Duodenal mucosa (tissue), 2 donors: Measurements from ENCODE around the gene HEMK1.

Experiments used
- H3K27ac ChIP-seq: one replicate; pipeline ENCODE4 v1.7.0; 2013; ENCODE audit warnings: low read depth, low read length
- H3K27me3 ChIP-seq, 2 donors: one replicate each; pipeline ENCODE4 v1.7.0; 2013; ENCODE audit warnings: low read length in 2 of 2, control low read depth in 1 of 2; ENCODE audit not compliant: insufficient read depth in 2 of 2, control insufficient read depth in 1 of 2
- H3K36me3 ChIP-seq, 2 donors: one replicate each; pipeline ENCODE4 v1.7.0; 2013; ENCODE audit warnings: low read length in 2 of 2, control low read depth in 1 of 2; ENCODE audit not compliant: insufficient read depth in 2 of 2, control insufficient read depth in 1 of 2
- H3K4me1 ChIP-seq, 2 donors: one replicate each; pipeline ENCODE4 v1.7.0; 2013; ENCODE audit warnings: low read length in 2 of 2, control low read depth in 1 of 2; ENCODE audit not compliant: insufficient read depth in 2 of 2, control insufficient read depth in 1 of 2
- H3K4me3 ChIP-seq, 2 donors: one replicate each; pipeline ENCODE4 v1.7.0; 2013; ENCODE audit warnings: low read length in 2 of 2, low read depth in 1 of 2
- H3K9ac ChIP-seq, 2 donors: one replicate each; pipeline ENCODE4 v1.7.0; 2013; ENCODE audit warnings: low read length in 2 of 2, low read depth in 1 of 2
- H3K9me3 ChIP-seq, 2 donors: one replicate each; pipeline ENCODE4 v1.7.0; 2013; ENCODE audit warnings: low read length in 2 of 2, control low read depth in 1 of 2; ENCODE audit not compliant: control insufficient read depth in 1 of 2

The HEMK1 gene

GRCh38 chr3:50573566-50574443 is 4.5 kb downstream of the HEMK1 start:
- no peaks in the 10 kb centered on the region for H3K9me3 ChIP-seq
- H3K36me3 ChIP-seq: peaks cover 3 to 25% of the 10 kb centered on the region in 2 donors
- peaks cover 21 to 26% of the 10 kb centered on the region in 2 donors for H3K4me1 ChIP-seq
- no peak overlapping the region for H3K4me3 ChIP-seq
- peak overlapping the region in 1 of 2 donors; percentile 8 for H3K9ac ChIP-seq
- H3K27ac ChIP-seq: no peak overlapping the region
- H3K27me3 ChIP-seq: no peaks in the 10 kb centered on the region

- no peak overlapping the region for H3K27ac ChIP-seq
- H3K9ac ChIP-seq: peak overlapping the region in 1 of 2 donors; percentile 8
- no peaks in the 10 kb centered on the region for H3K27me3 ChIP-seq
- peaks cover 21 to 26% of the 10 kb centered on the region in 2 donors for H3K4me1 ChIP-seq
- no peaks in the 10 kb centered on the region for H3K9me3 ChIP-seq
- H3K4me3 ChIP-seq: no peak overlapping the region
- peaks cover 3 to 27% of the 10 kb centered on the region in 2 donors for H3K36me3 ChIP-seq
Measured at GRCh38 chr3:50574444-50574831, 5.1 kb downstream of the HEMK1 start.

DNA sequence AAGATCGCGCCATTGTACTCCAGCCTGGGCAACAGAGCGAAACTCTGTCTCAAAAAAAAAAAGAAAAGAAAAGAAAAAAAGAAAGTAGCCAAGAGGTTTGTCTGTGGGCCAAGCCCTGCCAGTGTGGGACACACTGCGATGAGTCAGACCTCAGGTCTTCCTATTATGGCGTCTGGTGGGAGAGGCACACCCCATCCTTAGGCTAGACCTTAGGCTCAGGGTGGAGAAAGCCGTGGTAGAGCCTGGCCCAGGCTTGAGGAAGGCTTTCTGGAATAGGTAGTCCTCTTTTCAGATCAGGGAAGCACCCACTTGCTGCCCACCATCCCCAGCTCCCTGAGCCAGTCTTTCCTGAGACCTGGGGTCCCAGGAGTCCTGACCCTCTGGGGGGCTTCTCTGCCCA is 6.0 kb downstream of the HEMK1 start:
- Histone ChIP-seq H3K27ac (no peak overlapping the region), H3K4me3 (no peak overlapping the region), H3K9me3 (no peaks in the 10 kb centered on the region), H3K4me1 (peaks cover 16 to 19% of the 10 kb centered on the region in 2 donors), H3K9ac (no peak overlapping the region), H3K36me3 (peaks cover 7 to 36% of the 10 kb centered on the region in 2 donors), H3K27me3 (no peaks in the 10 kb centered on the region)

GRCh38 chr3:50577348-50577747 is 8.0 kb downstream of the HEMK1 start:
- H3K27ac ChIP-seq: no peak overlapping the region
- H3K4me1 ChIP-seq: peaks cover 10 to 16% of the 10 kb centered on the region in 2 donors
- peaks cover 14 to 56% of the 10 kb centered on the region in 2 donors for H3K36me3 ChIP-seq
- H3K27me3 ChIP-seq: no peaks in the 10 kb centered on the region
- H3K9ac ChIP-seq: no peak overlapping the region
- no peak overlapping the region for H3K4me3 ChIP-seq
- no peaks in the 10 kb centered on the region for H3K9me3 ChIP-seq

- H3K27me3 ChIP-seq: no peaks in the 10 kb centered on the region
- H3K4me3 ChIP-seq: no peak overlapping the region
- no peak overlapping the region for H3K9ac ChIP-seq
- H3K27ac ChIP-seq: no peak overlapping the region
- H3K4me1 ChIP-seq: no peaks in the 10 kb centered on the region
- H3K36me3 ChIP-seq: peaks cover 14 to 57% of the 10 kb centered on the region in 2 donors
- H3K9me3 ChIP-seq: no peaks in the 10 kb centered on the region
Measured at GRCh38 chr3:50580683-50581458, 11.5 kb downstream of the HEMK1 start.

DNA sequence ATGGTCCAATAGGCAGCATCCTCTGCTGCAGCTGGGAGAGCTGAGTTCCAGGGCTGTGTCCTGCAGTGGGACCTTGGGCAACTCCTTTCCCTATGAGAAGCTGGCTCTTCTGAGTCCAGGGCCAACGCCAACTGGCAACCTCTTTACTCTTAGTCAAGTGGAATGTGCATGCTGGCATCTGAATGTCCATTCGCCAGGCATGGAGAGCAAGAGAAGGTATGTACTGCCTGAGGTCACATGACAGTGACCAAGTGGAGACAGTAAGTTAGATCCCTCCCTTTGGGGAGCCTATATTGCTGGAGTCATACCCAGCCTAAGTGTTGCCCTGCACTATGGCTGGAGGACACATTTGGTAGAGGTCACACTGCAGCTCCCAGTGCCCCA is 12.1 kb downstream of the HEMK1 start:
- peaks cover 14 to 57% of the 10 kb centered on the region in 2 donors for H3K36me3 ChIP-seq

GRCh38 chr3:50582083-50582482 is 12.8 kb downstream of the HEMK1 start:
- no peak overlapping the region for H3K4me3 ChIP-seq
- no peak overlapping the region for H3K9ac ChIP-seq
- no peaks in the 10 kb centered on the region for H3K9me3 ChIP-seq
- no peak overlapping the region for H3K27ac ChIP-seq
- H3K27me3 ChIP-seq: no peaks in the 10 kb centered on the region
- H3K36me3 ChIP-seq: peaks cover 14 to 51% of the 10 kb centered on the region in 2 donors
- H3K4me1 ChIP-seq: no peaks in the 10 kb centered on the region

More for the DNA sequence above, 12.1 kb downstream of the HEMK1 start:
- H3K27me3 ChIP-seq: no peaks in the 10 kb centered on the region
- H3K9ac ChIP-seq: no peak overlapping the region
- H3K27ac ChIP-seq: no peak overlapping the region
- no peaks in the 10 kb centered on the region for H3K9me3 ChIP-seq
- H3K4me1 ChIP-seq: no peaks in the 10 kb centered on the region
- no peak overlapping the region for H3K4me3 ChIP-seq

DNA sequence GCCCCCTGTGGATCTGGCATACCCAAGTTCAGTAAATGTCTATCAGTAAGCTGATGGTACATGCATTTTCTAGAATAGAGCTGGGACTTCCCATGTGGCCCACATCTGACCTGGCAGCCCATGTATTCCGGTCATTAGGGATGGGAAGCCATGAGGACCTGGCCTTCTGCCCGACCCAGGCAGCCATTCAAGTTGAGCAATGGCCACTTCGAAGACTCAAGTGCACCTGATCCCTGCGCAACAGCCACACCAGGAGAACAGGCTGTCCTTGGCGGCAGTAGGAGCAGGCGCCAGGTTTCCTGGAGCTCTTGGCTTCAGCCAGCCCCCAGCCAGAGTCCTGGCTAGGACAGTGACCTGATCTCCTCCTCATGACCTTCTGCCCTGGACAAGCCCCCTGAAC is 14.6 kb downstream of the HEMK1 start:
- H3K9me3 ChIP-seq: no peaks in the 10 kb centered on the region
- H3K27ac ChIP-seq: no peak overlapping the region
- peaks cover 0 to 8% of the 10 kb centered on the region in 2 donors for H3K4me1 ChIP-seq
- H3K4me3 ChIP-seq: no peak overlapping the region
- peaks cover 11 to 36% of the 10 kb centered on the region in 2 donors for H3K36me3 ChIP-seq
- H3K27me3 ChIP-seq: no peaks in the 10 kb centered on the region
- H3K9ac ChIP-seq: no peak overlapping the region

GRCh38 chr3:50584391-50584790 is 15.1 kb downstream of the HEMK1 start:
- Histone ChIP-seq H3K4me3 (no peak overlapping the region), H3K27ac (no peak overlapping the region), H3K27me3 (no peaks in the 10 kb centered on the region), H3K9me3 (no peaks in the 10 kb centered on the region), H3K36me3 (peaks cover 11 to 34% of the 10 kb centered on the region in 2 donors), H3K4me1 (peaks cover 0 to 8% of the 10 kb centered on the region in 2 donors), H3K9ac (no peak overlapping the region)
